CD14-positive monocyte (primary cell): ENCODE measurements around the gene CRAMP1. TPM values are rescaled to one million over a fixed set of nuclear protein-coding genes. Genes with fewer than 3 reads are reported as not detected.
A peak's percentile ranks its signal among the peaks of the same experiment; 100 is the strongest.

Experiments used
- DNase-seq, 3 donors: peaks; one replicate each; pipeline ENCODE4 v3.0.0-alpha.2; 2011 to 2022
- H2AFZ ChIP-seq: 2 replicates; pipeline ENCODE4 v1.6.0; 2012; ENCODE audit warnings: mild to moderate bottlenecking, low read depth, low read length, inconsistent platforms; ENCODE audit not compliant: insufficient read depth, poor library complexity, severe bottlenecking
- H3K27ac ChIP-seq, 2 donors: 1 replicate in 1 of 2; 2 replicates in 1 of 2; pipeline ENCODE4 v1.5.1; 2012 to 2013; ENCODE audit warnings: low read length in 2 of 2, control low read depth in 1 of 2, inconsistent platforms in 1 of 2, low read depth in 1 of 2, mild to moderate bottlenecking in 1 of 2
- H3K27me3 ChIP-seq, 2 donors: one replicate each; pipeline versions ENCODE4 v1.6.0 to v1.6.1; 2011 to 2013; ENCODE audit warnings: low read length in 2 of 2; ENCODE audit not compliant: control insufficient read depth in 2 of 2, insufficient read depth in 2 of 2
- H3K36me3 ChIP-seq, 2 donors: replicated peaks in 1 of 2; 1 replicate in 1 of 2; 2 replicates in 1 of 2; pipeline versions ENCODE4 v1.5.1 to v1.6.1; 2012 to 2013; ENCODE audit warnings: low read length in 2 of 2, control low read depth in 1 of 2, inconsistent platforms in 1 of 2, mild to moderate bottlenecking in 1 of 2; ENCODE audit not compliant: insufficient read depth in 2 of 2, control insufficient read depth in 1 of 2
- H3K4me1 ChIP-seq, 2 donors: 1 replicate in 1 of 2; 2 replicates in 1 of 2; pipeline versions ENCODE4 v1.5.1 to v1.6.1; 2012 to 2013; ENCODE audit warnings: low read length in 2 of 2, control low read depth in 1 of 2, inconsistent platforms in 1 of 2, mild to moderate bottlenecking in 1 of 2, moderate library complexity in 1 of 2; ENCODE audit not compliant: insufficient read depth in 2 of 2, control insufficient read depth in 1 of 2
- H3K4me2 ChIP-seq: replicated peaks from 2 replicates; pipeline ENCODE3; 2012; ENCODE audit warnings: low read length, moderate library complexity, mild to moderate bottlenecking; ENCODE audit not compliant: poor library complexity, severe bottlenecking; ENCODE audit errors: extremely low read depth
- H3K4me3 ChIP-seq, 3 experiments: fragments of 200-600 bp in 1 of 3; sonication (generic) in 1 of 3; replicated peaks in 1 of 3; 1 replicate in 2 of 3; 2 replicates in 1 of 3; pipeline ENCODE4 v1.5.1; 2011 to 2013; ENCODE audit warnings: low read length in 3 of 3, mild to moderate bottlenecking in 3 of 3, control low read depth in 2 of 3, low read depth in 2 of 3, inconsistent platforms in 1 of 3, moderate library complexity in 1 of 3
- H3K79me2 ChIP-seq: 2 replicates; pipeline ENCODE4 v1.6.0; 2012; ENCODE audit warnings: mild to moderate bottlenecking, control low read depth, inconsistent platforms, low read length, moderate library complexity; ENCODE audit not compliant: insufficient read depth
- H3K9ac ChIP-seq: 2 replicates; pipeline ENCODE4 v1.6.0; 2017; ENCODE audit warnings: low read length, mild to moderate bottlenecking; ENCODE audit not compliant: insufficient read depth, poor library complexity, severe bottlenecking
- H3K9me3 ChIP-seq, 2 donors: replicated peaks in 1 of 2; 1 replicate in 1 of 2; 2 replicates in 1 of 2; pipeline versions ENCODE4 v1.5.1 to v1.6.1; 2012 to 2013; ENCODE audit warnings: low read length in 2 of 2, control low read depth in 1 of 2; ENCODE audit not compliant: control insufficient read depth in 1 of 2, insufficient read depth in 1 of 2
- H4K20me1 ChIP-seq: 2 replicates; pipeline ENCODE4 v1.6.0; 2012; ENCODE audit warnings: mild to moderate bottlenecking, low read length, control low read depth, moderate library complexity; ENCODE audit not compliant: insufficient read depth
- H3K27ac Mint-ChIP-seq, 7 donors: one replicate each; pipeline ENCODE4 v1.8.0; 2020; ENCODE audit warnings: mild to moderate bottlenecking in 7 of 7, mixed read lengths in 7 of 7, moderate library complexity in 6 of 7, inconsistent platforms in 2 of 7
- H3K27me3 Mint-ChIP-seq, 3 donors: one replicate each; pipeline ENCODE4 v1.8.0; 2021 to 2022; ENCODE audit warnings: low read depth in 3 of 3, mild to moderate bottlenecking in 3 of 3, mixed read lengths in 3 of 3, moderate library complexity in 3 of 3, inconsistent platforms in 1 of 3
- H3K36me3 Mint-ChIP-seq, 2 donors: one replicate each; pipeline ENCODE4 v1.8.0; 2020; ENCODE audit warnings: mixed read lengths in 2 of 2, inconsistent platforms in 1 of 2, mild to moderate bottlenecking in 1 of 2
- H3K4me1 Mint-ChIP-seq: one replicate; pipeline ENCODE4 v1.8.0; 2020; ENCODE audit warnings: mild to moderate bottlenecking, mixed read lengths
- H3K4me3 Mint-ChIP-seq, 2 donors: one replicate each; pipeline ENCODE4 v1.8.0; 2020; ENCODE audit warnings: mild to moderate bottlenecking in 2 of 2, mixed read lengths in 2 of 2, moderate library complexity in 1 of 2
- H3K9me3 Mint-ChIP-seq, 7 donors: one replicate each; pipeline ENCODE4 v1.8.0; 2020 to 2022; ENCODE audit warnings: mixed read lengths in 7 of 7, mild to moderate bottlenecking in 6 of 7, moderate library complexity in 6 of 7, inconsistent platforms in 2 of 7
- CTCF ChIP-seq: fragments of 200-600 bp; IDR thresholded peaks from one replicate; pipeline ENCODE4 v1.8.0; 2022; ENCODE audit warnings: antibody characterized with exemption, mild to moderate bottlenecking
- WGBS: methylation state at CpG from one replicate; pipeline ENCODE4 v1.1.5; 2013; ENCODE audit warnings: missing lambda C conversion rate; ENCODE audit not compliant: insufficient coverage; 5-methylcytosine and 5-hydroxymethylcytosine counted together
- intact Hi-C, 2 donors: fragments of 100-400 bp; cut with micrococcal nuclease; formaldehyde crosslinking; loops; one replicate each; pipeline versions ENCODE4 v1.15.0 to v1.15.1; 2023
- polyA plus RNA-seq, 3 donors: library from polyadenylated mRNA; depleted of rRNA in 1 of 3; unstranded in 2 of 3; stranded (reverse) in 1 of 3; fragments of 300-500 nt in 2 of 3; fragments of >200 nt in 1 of 3; fragmentation: Illumina TruSeq in 2 of 3; gene quantifications; 1 replicate in 2 of 3; 2 replicates in 1 of 3; pipeline ENCODE4 v1.2.3, GENCODE V29; 2012 to 2021

CRAMP1 gene
- polyA plus RNA-seq, 3 donors = 0.46 to 12.3 (median 1.0) TPM

GRCh38 chr16:1676661-1677060, 64.5 kb downstream of the CRAMP1 start:
- no peak for TF ChIP-seq CTCF
- peaks cover 0 to 2% (median 1%) of the 10 kb centered on the region in 3 donors for H3K27me3 Mint-ChIP-seq
- no peak overlapping the region for H3K9ac ChIP-seq
- H2AFZ ChIP-seq = no peak overlapping the region
- H3K36me3 Mint-ChIP-seq = peaks cover 40 to 47% of the 10 kb centered on the region in 2 donors
- no peak overlapping the region for H3K4me3 Mint-ChIP-seq
- H3K9me3 Mint-ChIP-seq = no peaks in the 10 kb centered on the region
- H3K79me2 ChIP-seq = peaks cover 35% of the 10 kb centered on the region
- H3K27ac Mint-ChIP-seq = peak overlapping the region in 2 of 7 donors; percentile 21 to 59
- no peak overlapping the region for H3K4me2 ChIP-seq
- no peak for DNase-seq
- H3K27ac ChIP-seq = no peak overlapping the region
- H3K9me3 ChIP-seq = no peaks in the 10 kb centered on the region
- intact Hi-C loops = loop anchor here in 1 of 2 donors (5.0 to 10.0 kb wide), 2 partner anchors 51 to 62 kb away; partner anchors contain the start of genes CRAMP1 and IFT140
- no peaks in the 10 kb centered on the region for H3K27me3 ChIP-seq
- H3K36me3 ChIP-seq = peaks cover 39 to 50% of the 10 kb centered on the region in 2 donors
- peaks cover 13 to 18% of the 10 kb centered on the region in 2 donors for H3K4me1 ChIP-seq
- peaks cover 18% of the 10 kb centered on the region for H3K4me1 Mint-ChIP-seq
- H4K20me1 ChIP-seq = no peaks in the 10 kb centered on the region
- H3K4me3 ChIP-seq = no peak overlapping the region
- WGBS = 89% methylated on average over 6 of the region's 12 CpGs

DNA sequence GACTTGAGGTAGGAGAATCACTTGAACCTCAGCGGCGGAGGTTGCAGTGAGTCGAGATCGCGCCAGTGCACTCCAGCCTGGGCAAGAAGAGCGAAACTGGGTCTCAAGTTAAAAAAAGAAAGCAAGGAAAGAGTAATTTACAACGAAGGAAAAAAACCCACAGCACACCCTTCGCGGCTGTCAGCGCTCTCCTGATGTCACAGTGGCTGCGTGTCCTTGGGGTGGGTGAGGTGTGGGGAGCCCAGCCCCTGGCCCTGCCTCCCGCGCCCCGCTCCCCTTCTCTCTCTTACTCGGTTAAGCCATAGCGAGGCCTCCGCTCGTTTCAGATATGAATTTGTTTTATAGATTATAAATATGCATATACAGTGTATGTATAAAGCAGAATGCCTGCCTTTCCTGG, 65.2 kb downstream of the CRAMP1 start:
- Histone ChIP-seq H3K36me3 (peaks cover 32 to 43% of the 10 kb centered on the region in 2 donors), H4K20me1 (no peaks in the 10 kb centered on the region), H3K4me2 (peak overlapping the region; percentile 84), H3K9ac (no peak overlapping the region), H3K4me1 (peaks cover 13 to 18% of the 10 kb centered on the region in 2 donors), H3K9me3 (no peaks in the 10 kb centered on the region), H3K27ac (no peak overlapping the region), H3K79me2 (peaks cover 41% of the 10 kb centered on the region), H2AFZ (no peak overlapping the region), H3K4me3 (peak overlapping the region in 1 of 3 experiments; percentile 80), H3K27me3 (no peaks in the 10 kb centered on the region)
- no peak for TF ChIP-seq CTCF
- DNase-seq = no peak
- Mint-ChIP-seq H3K36me3 (peaks cover 33 to 40% of the 10 kb centered on the region in 2 donors), H3K4me1 (peaks cover 18% of the 10 kb centered on the region), H3K4me3 (peak overlapping the region in 1 of 2 donors; percentile 57), H3K27me3 (peaks cover 0 to 2% (median 0%) of the 10 kb centered on the region in 3 donors), H3K27ac (peak overlapping the region in 1 of 7 donors; percentile 59), H3K9me3 (no peaks in the 10 kb centered on the region)
- 100% methylated on average over 1 of the region's 18 CpGs for WGBS
- intact Hi-C loops = loop anchor here in 1 of 2 donors (5.0 to 10.0 kb wide), 2 partner anchors 50 to 63 kb away; partner anchors contain the start of genes CRAMP1 and IFT140
